Spleen (tissue), 7 donors: ENCODE data around the gene CDC42BPA.

Source experiments
- CTCF ChIP-seq, 11 experiments: fragments of 200-600 bp in 7 of 11; fragments of 450-650 bp in 4 of 11; sonication (generic) in 4 of 11; IDR thresholded peaks in 8 of 11; conservative IDR thresholded peaks in 3 of 11; 1 replicate in 7 of 11; 2 replicates in 4 of 11; pipeline versions ENCODE4 v1.4.0 to v1.8.0; 2016 to 2021; ENCODE audit warnings: antibody characterized with exemption in 11 of 11, inconsistent platforms in 4 of 11, mild to moderate bottlenecking in 1 of 11
- POLR2A ChIP-seq, 3 donors: fragments of 450-650 bp; IDR thresholded peaks; one replicate each; pipeline ENCODE4 v1.5.1; 2017; ENCODE audit warnings: antibody characterized with exemption in 3 of 3, mild to moderate bottlenecking in 1 of 3
- POLR2AphosphoS5 ChIP-seq, 3 donors: sonication (generic); formaldehyde crosslinking; IDR thresholded peaks; one replicate each; pipeline ENCODE4 v1.5.1; 2017; ENCODE audit warnings: antibody characterized with exemption in 3 of 3
- donor health status: DM: no; HTN: no; CAD: no; lungs with moderate emphysema.
- donor health status: DM: no; HTN: no; CAD: no.
- donor health status: DM: no; HTN: no; CAD: no.

GRCh38 chr1:227003165-227003564, 315.1 kb downstream of the CDC42BPA start:
- TF ChIP-seq CTCF (IDR thresholded peaks at IDR 0.05 in 8 of 11, conservative IDR thresholded peaks at IDR 0.05 in 3 of 11) (no peak), POLR2A (IDR thresholded peaks at IDR 0.05) (no peak), POLR2AphosphoS5 (IDR thresholded peaks at IDR 0.05) (no peak)
